Esophagus squamous epithelium (tissue), 5 donors: ENCODE results near the gene SERTAD1. TPM values are rescaled to one million over a fixed set of nuclear protein-coding genes. Genes with fewer than 3 reads are reported as not detected.

ENCODE experiments used
- DNase-seq: peaks from one replicate; lab custom pipeline; 2025; lab: John Stamatoyannopoulos, UW
- H3K27ac ChIP-seq, 4 donors: fragments of 200-600 bp; sonication (generic); one replicate each; pipeline ENCODE4 v1.5.1; 2016 to 2019; ENCODE audit warnings: mild to moderate bottlenecking in 1 of 4
- H3K27me3 ChIP-seq, 4 donors: fragments of 200-600 bp; sonication (generic); 1 replicate in 3 of 4; 2 replicates in 1 of 4; pipeline versions ENCODE4 v1.5.1 to v1.6.0; 2017 to 2021; ENCODE audit warnings: antibody characterized with exemption in 1 of 4
- H3K36me3 ChIP-seq, 3 donors: fragments of 200-600 bp; sonication (generic); one replicate each; pipeline ENCODE4 v1.5.1; 2016 to 2019
- H3K4me1 ChIP-seq, 3 donors: fragments of 200-600 bp; sonication (generic); one replicate each; pipeline ENCODE4 v1.5.1; 2017 to 2019
- H3K4me3 ChIP-seq, 4 donors: fragments of 200-600 bp; sonication (generic); 1 replicate in 3 of 4; 2 replicates in 1 of 4; pipeline ENCODE4 v1.5.1; 2016 to 2019; ENCODE audit warnings: mild to moderate bottlenecking in 2 of 4, moderate library complexity in 1 of 4
- H3K9me3 ChIP-seq, 3 donors: fragments of 200-600 bp; sonication (generic); one replicate each; pipeline ENCODE4 v1.5.1; 2016 to 2019
- CTCF ChIP-seq, 6 experiments: fragments of 450-650 bp in 4 of 6; fragments of 200-600 bp in 2 of 6; sonication (generic) in 2 of 6; IDR thresholded peaks; one replicate each; pipeline ENCODE4 v1.5.1; 2016 to 2019; ENCODE audit warnings: antibody characterized with exemption in 6 of 6, mild to moderate bottlenecking in 4 of 6, moderate library complexity in 4 of 6
- POLR2A ChIP-seq, 4 donors: fragments of 450-650 bp; IDR thresholded peaks; one replicate each; pipeline ENCODE4 v1.6.1; 2017; ENCODE audit warnings: antibody characterized with exemption in 4 of 4, mild to moderate bottlenecking in 4 of 4, moderate library complexity in 3 of 4
- WGBS, 2 donors: methylation state at CpG; one replicate each; pipeline ENCODE4 v1.1.5; 2018; 5-methylcytosine and 5-hydroxymethylcytosine counted together
- intact Hi-C: fragments of 100-400 bp; cut with DNase I; formaldehyde crosslinking; loops from one replicate; pipeline ENCODE4 v1.15.0; 2022
- total RNA-seq, 4 donors: library from RNA; depleted of rRNA; stranded (reverse); fragments of >200 nt; gene quantifications; one replicate each; pipeline ENCODE4 v1.1.0, GENCODE V29; 2016
- donor health status: DM: yes; HTN: yes; CAD: no.

The SERTAD1 gene
- total RNA-seq, 4 donors from 2014 or later = 10.2 to 24.9 (median 16.2) TPM

GRCh38 chr19:40418040-40418439 is 7.8 kb downstream of the SERTAD1 start:
- Histone ChIP-seq H3K36me3 (peaks cover 0 to 9% (median 3%) of the 10 kb centered on the region in 3 donors), H3K27me3 (peaks cover 0 to 3% (median 0%) of the 10 kb centered on the region in 4 donors), H3K9me3 (no peaks in the 10 kb centered on the region), H3K4me1 (peaks cover 20 to 62% (median 20%) of the 10 kb centered on the region in 3 donors), H3K4me3 (no peak overlapping the region), H3K27ac (peak overlapping the region in 3 of 4 donors; percentile 70 to 88 (median 81))
- WGBS, 2 donors = 71 to 84% methylated on average over 3 of the region's 3 CpGs
- DNase-seq = no peak
- no peak for TF ChIP-seq POLR2A (IDR thresholded peaks at IDR 0.05)
- TF ChIP-seq CTCF (IDR thresholded peaks at IDR 0.05) = no peak
- intact Hi-C loops = no loop called here

- Histone ChIP-seq H3K27ac (peak overlapping the region; percentile 52 to 88 (median 76)), H3K9me3 (no peaks in the 10 kb centered on the region), H3K4me3 (no peak overlapping the region), H3K36me3 (peaks cover 0 to 4% (median 0%) of the 10 kb centered on the region in 3 donors), H3K27me3 (peaks cover 0 to 7% (median 0%) of the 10 kb centered on the region in 4 donors), H3K4me1 (peaks cover 17 to 57% (median 19%) of the 10 kb centered on the region in 3 donors)
- WGBS, 2 donors = 78 to 82% methylated on average over 3 to 4 of the region's 4 CpGs
- no peak for TF ChIP-seq CTCF (IDR thresholded peaks at IDR 0.05)
- TF ChIP-seq POLR2A (IDR thresholded peaks at IDR 0.05) = no peak
- intact Hi-C loops = no loop called here
- no peak for DNase-seq
Measured at GRCh38 chr19:40417643-40417981, 8.2 kb downstream of the SERTAD1 start.

- Histone ChIP-seq H3K4me3 (no peak overlapping the region), H3K36me3 (no peaks in the 10 kb centered on the region), H3K9me3 (no peaks in the 10 kb centered on the region), H3K27me3 (peaks cover 0 to 9% (median 0%) of the 10 kb centered on the region in 4 donors), H3K4me1 (peaks cover 14 to 57% (median 16%) of the 10 kb centered on the region in 3 donors), H3K27ac (peak overlapping the region; percentile 52 to 88 (median 76))
- peak in 1 of 4 donors; percentile 44 for TF ChIP-seq POLR2A (IDR thresholded peaks at IDR 0.05)
- no peak for TF ChIP-seq CTCF (IDR thresholded peaks at IDR 0.05)
- no peak for DNase-seq
- intact Hi-C loops = no loop called here
- 29 to 41% methylated on average over 12 to 14 of the region's 16 CpGs for WGBS, 2 donors
Measured at GRCh38 chr19:40416918-40417642, 8.7 kb downstream of the SERTAD1 start.

GRCh38 chr19:40415768-40416167 is 10.0 kb downstream of the SERTAD1 start:
- Histone ChIP-seq H3K27me3 (peaks cover 0 to 9% (median 0%) of the 10 kb centered on the region in 4 donors), H3K4me3 (no peak overlapping the region), H3K4me1 (peaks cover 5 to 58% (median 17%) of the 10 kb centered on the region in 3 donors), H3K36me3 (no peaks in the 10 kb centered on the region), H3K9me3 (no peaks in the 10 kb centered on the region), H3K27ac (no peak overlapping the region)
- TF ChIP-seq CTCF (IDR thresholded peaks at IDR 0.05) (no peak), POLR2A (IDR thresholded peaks at IDR 0.05) (no peak)
- WGBS, 2 donors = 88 to 97% methylated on average over 2 of the region's 2 CpGs
- DNase-seq = no peak
- intact Hi-C loops = no loop called here
